NCI-H1105 (cell line): ENCODE measurements around the gene HMMR.

Experiments used
- DNase-seq: peaks from one replicate; lab custom pipeline; 2025; lab: John Stamatoyannopoulos, UW

The HMMR gene

DNA sequence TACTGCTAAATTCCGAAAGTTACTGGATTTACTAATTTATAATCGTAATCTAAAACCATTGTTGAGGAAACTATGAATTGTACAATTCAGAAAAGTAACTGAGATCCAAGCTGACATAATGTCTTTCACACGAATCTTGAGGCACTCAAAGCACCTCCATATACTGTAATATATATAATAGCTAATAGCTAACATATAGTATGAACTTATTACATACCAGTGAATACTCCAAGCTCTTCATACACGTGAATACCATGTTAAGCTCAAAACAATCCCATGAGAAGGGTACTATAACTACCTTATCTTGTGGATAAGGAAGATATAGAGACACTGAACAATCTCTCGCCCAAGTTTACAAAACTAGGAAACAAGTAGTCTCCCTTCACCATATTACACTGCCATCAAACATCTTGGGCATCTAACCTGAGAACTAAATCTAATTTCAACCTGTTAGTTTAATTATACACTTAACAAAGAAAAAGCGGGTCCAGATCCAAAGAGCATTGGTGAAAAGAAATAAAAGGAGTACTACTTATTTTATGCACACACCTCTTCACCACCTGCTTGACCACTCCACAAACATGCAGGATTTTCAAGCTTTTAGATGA lies 1.6 kb upstream of the HMMR start:
- DNase-seq: no peak

GRCh38 chr5:163459462-163459818 lies 992 bp upstream of the HMMR start:
- DNase-seq: no peak

DNA sequence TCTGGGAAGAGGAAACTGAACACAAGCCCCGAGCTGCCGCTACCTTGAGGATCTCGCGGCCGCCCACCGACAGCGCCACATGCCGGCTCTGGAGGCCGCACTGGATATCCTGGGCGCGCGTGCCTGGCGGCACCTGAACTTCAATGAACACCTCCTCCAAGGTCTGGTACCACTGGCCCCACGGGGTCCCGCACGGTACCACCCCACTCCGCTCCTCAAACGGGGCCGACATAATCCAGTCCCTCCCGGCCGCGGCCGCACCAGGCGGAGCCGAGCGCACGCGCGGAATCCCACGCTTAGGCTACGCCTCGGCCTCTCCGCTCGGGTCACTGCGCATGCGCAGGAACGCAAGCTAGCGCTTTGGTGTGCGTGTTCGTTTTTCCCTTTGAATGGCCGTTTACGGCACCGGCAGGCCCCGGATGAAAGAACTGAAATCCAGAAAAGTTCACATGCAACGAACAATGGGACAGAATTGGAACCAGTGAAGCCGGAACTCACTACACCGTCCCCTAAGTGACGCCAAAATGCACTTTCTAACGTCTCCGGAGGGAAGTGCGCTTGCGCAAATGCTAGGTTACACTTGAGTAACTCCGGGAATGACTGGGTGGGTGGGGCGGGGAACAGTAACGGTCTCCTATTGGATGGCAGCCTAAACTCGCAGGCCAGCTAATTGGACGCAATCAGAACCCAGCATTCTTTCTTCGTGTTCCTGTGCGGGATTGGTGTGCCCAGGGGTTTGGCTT lies 442 bp upstream of the HMMR start, which contains the start of gene NUDCD2:
NUDCD2 (minus strand) TSS at position 284 of the 743 bp plus-strand sequence; CDS start at position 232, 52 bp downstream.
- DNase-seq: peak; percentile 84

GRCh38 chr5:163463063-163463435 lies 2.6 kb downstream of the HMMR start:
- no peak for DNase-seq

- no peak for DNase-seq
These were observed 7.2 kb downstream of the HMMR start for GRCh38 chr5:163467682-163468081.

- no peak for DNase-seq
These were observed 13.3 kb downstream of the HMMR start for GRCh38 chr5:163473635-163474243.

DNA sequence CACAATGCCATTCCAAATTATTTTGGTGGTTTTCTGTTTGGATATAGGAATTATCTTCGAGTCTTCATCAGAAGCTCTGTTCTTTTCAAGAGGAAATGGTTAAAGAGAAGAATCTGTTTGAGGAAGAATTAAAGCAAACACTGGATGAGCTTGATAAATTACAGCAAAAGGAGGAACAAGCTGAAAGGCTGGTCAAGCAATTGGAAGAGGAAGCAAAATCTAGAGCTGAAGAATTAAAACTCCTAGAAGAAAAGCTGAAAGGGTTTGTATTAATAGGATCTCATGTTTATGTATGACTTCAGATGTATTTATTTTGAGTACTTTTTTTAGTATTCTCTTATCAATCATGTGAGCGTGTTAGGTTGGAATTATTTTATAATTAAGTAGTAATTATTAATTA lies 15.0 kb downstream of the HMMR start:
- DNase-seq: no peak

DNA sequence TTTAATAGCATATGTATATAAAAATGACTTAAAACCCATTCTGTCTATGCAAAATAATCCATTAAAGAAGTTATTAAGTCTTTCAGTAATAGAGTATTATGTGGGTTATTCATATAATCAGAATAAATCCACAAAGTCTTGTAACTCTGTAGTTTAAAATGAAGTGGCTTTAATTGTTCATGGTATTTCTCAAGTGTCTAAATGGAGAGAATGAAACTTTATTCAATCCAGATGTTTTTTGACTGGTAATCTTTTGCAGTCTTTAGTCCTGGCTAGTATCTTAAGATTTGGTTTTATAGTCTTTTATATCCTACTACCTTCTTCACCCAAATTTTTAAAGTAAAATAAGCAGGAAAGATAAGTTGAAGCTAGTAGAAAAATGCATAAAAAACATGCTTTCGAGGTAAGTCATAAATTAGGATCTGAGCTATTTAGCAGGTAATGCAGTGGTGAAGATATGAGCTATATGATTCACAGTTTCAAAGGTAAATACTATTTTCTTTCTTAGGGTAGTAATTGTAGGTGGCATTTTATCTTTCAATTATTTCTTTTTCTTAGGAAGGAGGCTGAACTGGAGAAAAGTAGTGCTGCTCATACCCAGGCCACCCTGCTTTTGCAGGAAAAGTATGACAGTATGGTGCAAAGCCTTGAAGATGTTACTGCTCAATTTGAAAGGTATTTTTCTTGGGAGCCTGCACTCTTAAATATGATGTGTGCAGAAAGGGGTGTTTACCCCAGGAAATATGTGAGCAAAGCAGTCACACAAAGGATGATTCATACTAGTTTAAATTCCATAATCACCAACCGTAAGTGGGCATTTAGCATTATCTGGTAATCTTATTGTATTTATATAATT lies 17.9 kb downstream of the HMMR start:
- DNase-seq: no peak

DNA sequence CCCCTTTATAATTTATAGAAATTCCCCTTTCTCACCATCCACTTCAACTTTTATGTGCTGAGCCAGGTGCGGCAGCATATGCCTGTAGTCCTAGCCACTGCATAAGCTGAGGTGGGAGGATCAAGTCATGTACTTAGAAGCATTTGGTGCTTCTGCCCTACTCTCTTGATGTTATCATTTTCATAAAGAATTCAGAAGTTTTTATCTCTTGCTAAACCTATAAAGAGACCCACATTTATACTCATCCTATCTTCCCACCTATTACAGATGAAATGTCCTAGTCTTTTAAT lies 18.5 kb downstream of the HMMR start:
- no peak for DNase-seq

- DNase-seq: no peak
These were observed 28.8 kb downstream of the HMMR start for GRCh38 chr5:163489055-163489744.

- DNase-seq: no peak
These were observed 29.3 kb downstream of the HMMR start for GRCh38 chr5:163489745-163490075.

DNA sequence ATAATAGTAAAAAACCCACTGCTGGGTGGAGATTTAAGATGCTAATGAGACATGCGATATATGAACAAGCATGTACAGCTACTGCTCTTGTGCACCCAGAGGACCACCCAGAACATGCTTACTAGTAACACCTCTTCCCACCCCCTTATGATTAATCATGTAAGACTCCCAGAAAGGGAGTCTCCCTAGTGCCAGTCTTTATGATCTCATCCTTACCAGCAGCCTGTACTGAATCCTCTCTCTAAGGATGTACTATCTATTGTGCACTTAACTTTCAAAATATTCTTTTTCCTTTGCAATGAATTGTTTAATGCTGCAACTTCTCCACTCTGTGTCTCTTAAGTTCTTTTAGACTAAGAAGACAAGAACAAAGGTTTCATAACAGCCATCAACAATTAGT lies 35.9 kb downstream of the HMMR start:
- no peak for DNase-seq

DNA sequence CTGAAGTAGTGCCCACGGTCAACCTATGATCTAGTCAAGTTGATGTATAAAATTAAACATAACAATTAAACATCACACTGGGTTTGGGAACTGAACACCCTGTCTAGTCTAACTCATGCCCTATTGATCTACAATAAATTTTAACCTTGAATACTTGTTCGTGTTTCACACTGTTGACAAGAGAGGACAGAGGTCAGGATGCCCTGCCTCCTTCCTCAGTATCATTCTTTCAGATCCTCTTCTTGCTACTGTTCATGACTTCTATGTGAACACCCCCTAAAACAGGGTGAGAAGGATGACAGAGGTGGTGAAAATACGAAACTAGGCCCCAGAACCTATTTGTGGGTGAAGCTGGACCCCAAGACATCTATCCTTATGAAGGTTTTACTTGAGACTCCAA lies 36.9 kb downstream of the HMMR start:
- no peak for DNase-seq

GRCh38 chr5:163498886-163499285 lies 38.5 kb downstream of the HMMR start:
- no peak for DNase-seq

GRCh38 chr5:163502521-163502920 lies 42.1 kb downstream of the HMMR start:
- DNase-seq: no peak

DNA sequence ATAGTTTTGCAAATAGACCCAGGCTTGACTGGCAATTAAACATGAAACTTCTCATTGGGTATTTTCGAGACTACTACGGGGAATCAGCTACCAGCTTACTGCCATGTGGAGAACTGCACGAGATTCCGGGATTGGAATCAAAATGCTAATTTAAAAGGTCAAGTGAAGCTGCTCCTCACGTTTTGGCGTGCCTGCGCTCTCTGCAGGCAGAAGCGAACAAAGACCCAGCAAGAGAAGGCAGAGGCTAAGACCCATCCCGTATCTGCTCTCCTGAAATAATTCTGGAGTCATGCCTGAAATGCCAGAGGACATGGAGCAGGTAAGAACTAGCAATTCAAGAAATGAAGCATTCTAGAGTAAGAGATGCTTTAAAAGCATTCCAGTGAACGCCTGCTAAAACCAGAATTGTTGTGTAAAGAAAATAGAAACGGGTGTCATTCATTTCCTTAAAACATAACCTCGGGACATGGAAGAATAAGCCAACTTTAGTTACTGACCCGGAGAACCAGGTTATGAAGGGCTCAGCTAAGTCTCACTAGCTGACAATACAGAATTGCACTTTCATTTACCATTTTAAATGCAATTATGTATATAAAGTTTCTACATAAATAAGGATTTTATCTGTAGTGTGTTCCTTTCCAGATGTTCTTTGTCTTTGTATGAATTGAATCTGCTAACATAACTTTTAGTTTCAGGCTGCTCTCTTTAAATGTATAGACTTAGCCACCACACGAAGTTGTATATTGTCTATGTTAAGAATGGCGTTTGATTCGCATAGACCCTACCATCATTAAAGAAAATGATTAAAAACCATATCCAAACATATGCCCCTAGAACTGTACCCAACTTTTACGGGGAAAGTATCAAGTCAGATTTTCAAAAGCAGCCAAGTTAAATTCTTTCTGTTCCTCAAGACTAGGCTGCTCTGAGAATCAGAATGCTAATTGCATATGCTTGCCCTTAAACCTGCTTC lies 43.0 kb downstream of the HMMR start:
- no peak for DNase-seq

GRCh38 chr5:163504079-163504931 lies 43.9 kb downstream of the HMMR start:
- DNase-seq: no peak

DNA sequence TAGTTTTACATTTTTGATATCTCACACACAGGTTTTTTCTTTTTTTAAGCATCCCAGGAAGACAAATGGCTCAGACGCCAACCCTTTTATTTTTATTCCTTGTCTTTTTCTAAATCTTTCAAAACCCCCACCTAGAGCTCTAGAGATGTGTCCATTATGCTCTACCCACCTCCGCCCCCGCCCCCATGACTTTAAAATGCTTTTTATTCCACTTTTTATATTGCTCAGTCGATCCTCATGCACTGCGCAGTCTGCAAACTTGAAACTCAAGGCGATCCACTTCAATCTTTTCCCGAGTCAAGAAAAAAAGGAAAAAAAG lies 44.6 kb downstream of the HMMR start:
- DNase-seq: no peak

DNA sequence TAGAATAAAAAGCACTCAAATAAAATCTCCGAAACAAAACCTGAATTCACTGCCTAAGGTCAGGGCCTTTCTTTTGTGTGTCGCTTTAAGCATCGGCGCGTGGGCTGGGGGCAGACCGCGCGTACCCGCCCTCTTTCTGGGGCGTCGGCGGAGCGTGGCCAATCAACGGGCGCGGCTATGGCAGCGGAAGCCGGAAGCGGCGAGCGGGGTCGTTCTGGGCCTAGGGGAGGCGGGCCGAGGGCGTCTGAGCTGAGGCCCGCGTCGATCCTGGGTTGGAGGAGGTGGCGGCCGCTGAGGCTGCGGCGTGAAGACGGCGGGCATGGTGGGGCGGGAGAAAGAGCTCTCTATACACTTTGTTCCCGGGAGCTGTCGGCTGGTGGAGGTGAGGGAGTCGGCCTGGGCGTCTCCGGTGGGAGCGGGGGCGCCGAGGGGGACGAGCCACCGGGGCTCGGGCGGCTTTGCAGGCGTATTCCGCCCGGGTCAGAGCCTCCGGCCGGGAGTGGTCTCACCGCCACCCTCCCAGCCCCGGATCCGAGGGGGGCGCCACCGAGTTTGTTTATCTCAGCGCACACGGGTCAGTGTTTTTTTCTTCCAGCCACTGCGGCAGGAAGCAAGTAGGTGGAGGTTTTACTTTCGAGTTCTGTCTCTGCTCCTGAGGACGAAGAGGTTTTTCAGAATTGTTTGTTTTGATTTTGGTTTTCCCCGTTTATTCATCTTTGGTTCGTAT lies 45.1 kb downstream of the HMMR start, which contains the start of gene MAT2B:
MAT2B (plus strand) TSS at position 252 of the 727 bp plus-strand sequence; CDS start at position 320, 68 bp downstream.
- DNase-seq: peak; percentile 66

DNA sequence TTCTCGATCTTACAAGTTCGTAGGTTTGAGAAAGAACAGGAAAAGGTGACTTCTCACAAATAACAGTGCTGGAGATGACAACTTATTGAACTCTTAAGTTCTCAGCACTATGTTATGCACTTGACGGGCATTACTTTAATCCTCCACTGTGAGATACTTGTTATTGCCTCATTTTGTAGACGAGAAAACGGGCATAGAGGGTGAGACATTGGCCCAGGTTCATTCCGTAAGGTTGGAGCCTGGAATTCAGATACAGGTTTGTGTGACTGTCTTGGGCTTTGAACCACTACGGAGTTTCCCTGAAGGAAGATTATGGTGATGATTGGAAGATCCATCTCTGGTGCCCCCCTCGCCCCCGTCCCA lies 45.6 kb downstream of the HMMR start:
- no peak for DNase-seq
